ENCODE data around the gene FHOD3. TPM values are rescaled to one million over a fixed set of nuclear protein-coding genes. Genes with fewer than 3 reads are reported as not detected.

Gene FHOD3
- total and polyA plus RNA-seq, 4 donors: 0.57 to 1.3 (median 1.2) TPM; not detected in 1

GRCh38 chr18:36792634-36793283 is 495.2 kb downstream of the FHOD3 start:
- H3K27me3 ChIP-seq (ENCODE audit: control insufficient read depth in 4 of 4, insufficient read depth in 4 of 4, low read length in 3 of 4): no peaks in the 10 kb centered on the region
- peaks cover 0 to 10% (median 5%) of the 10 kb centered on the region in 4 donors for H3K36me3 ChIP-seq (ENCODE audit: control insufficient read depth in 4 of 4, insufficient read depth in 3 of 4, low read depth in 1 of 4, low read length in 3 of 4)
- TF ChIP-seq JUND (IDR thresholded peaks at IDR 0.05) (no peak), RAD21 (IDR thresholded peaks at IDR 0.05) (no peak), ZBTB33 (IDR thresholded peaks at IDR 0.05) (no peak), EGR1 (IDR thresholded peaks at IDR 0.05; ENCODE audit: low read depth in 2 of 2) (no peak)
- H3K9ac ChIP-seq (ENCODE audit: low read depth in 1 of 2, low read length in 2 of 2): no peak overlapping the region
- 96% methylated on average over 4 of the region's 4 CpGs for WGBS
- H3K27ac ChIP-seq (ENCODE audit: low read depth in 1 of 2, low read length in 2 of 2): no peak overlapping the region
- H3K4me3 ChIP-seq (ENCODE audit: low read depth in 1 of 3, low read length in 3 of 3): no peak overlapping the region
- no peak for DNase-seq (ENCODE audit: low spot score)
- H3K9me3 ChIP-seq (ENCODE audit: control insufficient read depth in 4 of 4, low read length in 3 of 4): no peaks in the 10 kb centered on the region
- no peaks in the 10 kb centered on the region for H3K4me1 ChIP-seq (ENCODE audit: control insufficient read depth in 4 of 4, insufficient read depth in 4 of 4, low read length in 3 of 4)

- Histone ChIP-seq H3K27ac (ENCODE audit: low read depth in 1 of 2, low read length in 2 of 2) (no peak overlapping the region), H3K4me3 (ENCODE audit: low read depth in 1 of 3, low read length in 3 of 3) (no peak overlapping the region), H3K27me3 (ENCODE audit: control insufficient read depth in 4 of 4, insufficient read depth in 4 of 4, low read length in 3 of 4) (no peaks in the 10 kb centered on the region), H3K4me1 (ENCODE audit: control insufficient read depth in 4 of 4, insufficient read depth in 4 of 4, low read length in 3 of 4) (no peaks in the 10 kb centered on the region), H3K36me3 (ENCODE audit: control insufficient read depth in 4 of 4, insufficient read depth in 3 of 4, low read depth in 1 of 4, low read length in 3 of 4) (peaks cover 0 to 17% (median 8%) of the 10 kb centered on the region in 4 donors), H3K9ac (ENCODE audit: low read depth in 1 of 2, low read length in 2 of 2) (no peak overlapping the region), H3K9me3 (ENCODE audit: control insufficient read depth in 4 of 4, low read length in 3 of 4) (no peaks in the 10 kb centered on the region)
- DNase-seq (ENCODE audit: low spot score): no peak
- TF ChIP-seq REST (IDR thresholded peaks at IDR 0.05) (no peak), MAX (IDR thresholded peaks at IDR 0.05) (no peak), YY1 (IDR thresholded peaks at IDR 0.05) (no peak), HNF4A (conservative IDR thresholded peaks at IDR 0.05) (no peak), TAF1 (conservative IDR thresholded peaks at IDR 0.05) (no peak), HNF4G (IDR thresholded peaks at IDR 0.05) (no peak), EGR1 (IDR thresholded peaks at IDR 0.05; ENCODE audit: low read depth in 2 of 2) (no peak), ATF3 (IDR thresholded peaks at IDR 0.05) (no peak), ZBTB33 (IDR thresholded peaks at IDR 0.05) (no peak), CTCF (IDR thresholded peaks at IDR 0.05; ENCODE audit: low read depth, low read length, missing input control) (no peak), GABPA (IDR thresholded peaks at IDR 0.05 in 1 of 2, conservative IDR thresholded peaks at IDR 0.05 in 1 of 2) (no peak), FOXA1 (IDR thresholded peaks at IDR 0.05) (no peak)
- 96% methylated on average over 3 of the region's 3 CpGs for WGBS
These were observed 501.4 kb downstream of the FHOD3 start for GRCh38 chr18:36798738-36799473.
